GM12873 (cell line): Measurements from ENCODE around the gene ARFGEF3.

Experiments used
- TF ChIP-seq, protein P1 (sequence below): IDR thresholded peaks from 2 replicates; pipeline ENCODE4 v1.5.1; 2012; ENCODE audit warnings: low read depth, mild to moderate bottlenecking, moderate library complexity, low read length, control low read depth; ENCODE audit not compliant: insufficient read depth; ENCODE audit errors: missing control alignments

The ARFGEF3 gene

DNA sequence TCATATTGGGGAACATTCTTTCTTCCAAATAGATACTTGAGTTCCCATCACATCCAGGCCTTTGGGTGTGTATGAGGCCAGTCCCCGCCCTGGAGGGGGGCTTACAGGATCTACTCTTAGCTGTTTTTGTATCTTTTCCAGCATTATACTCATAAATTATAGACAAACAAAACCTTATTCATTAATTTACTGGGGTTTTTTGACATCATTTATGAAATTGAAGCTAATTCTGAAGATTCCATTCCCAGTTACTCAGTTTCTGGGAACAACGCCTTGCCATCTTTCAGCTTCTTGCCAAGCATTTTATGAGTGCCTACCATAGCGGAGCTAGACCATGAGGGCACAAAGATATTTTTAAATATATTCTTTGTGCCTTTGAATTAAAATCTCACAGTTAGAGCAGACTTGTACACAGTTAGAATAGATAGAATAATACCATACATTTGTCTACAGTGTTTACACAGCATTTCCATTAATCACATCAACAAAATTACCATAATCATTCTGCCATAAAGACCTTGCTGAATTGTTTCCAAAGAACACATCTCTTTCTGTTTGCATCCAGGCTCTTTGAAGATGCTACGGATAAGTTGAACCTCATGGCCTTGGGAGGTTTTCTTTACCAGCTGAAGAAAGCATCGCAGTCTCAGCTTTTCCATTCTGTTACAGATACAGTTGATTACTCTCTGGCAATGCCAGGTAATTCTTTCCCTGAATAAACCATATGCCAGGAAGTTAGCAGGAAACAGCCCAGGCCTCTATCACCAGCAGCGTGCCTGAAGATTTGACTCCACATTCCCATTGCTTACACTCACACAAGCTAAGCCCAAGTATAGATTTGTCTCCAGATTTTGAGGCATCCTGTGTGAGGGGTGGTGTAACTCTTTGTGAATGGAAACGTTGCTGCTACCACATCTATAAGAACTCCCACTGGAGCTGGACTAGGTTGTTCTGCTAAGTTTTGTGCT lies 132.0 kb downstream of the ARFGEF3 start:
- TF ChIP-seq, protein P1, sequence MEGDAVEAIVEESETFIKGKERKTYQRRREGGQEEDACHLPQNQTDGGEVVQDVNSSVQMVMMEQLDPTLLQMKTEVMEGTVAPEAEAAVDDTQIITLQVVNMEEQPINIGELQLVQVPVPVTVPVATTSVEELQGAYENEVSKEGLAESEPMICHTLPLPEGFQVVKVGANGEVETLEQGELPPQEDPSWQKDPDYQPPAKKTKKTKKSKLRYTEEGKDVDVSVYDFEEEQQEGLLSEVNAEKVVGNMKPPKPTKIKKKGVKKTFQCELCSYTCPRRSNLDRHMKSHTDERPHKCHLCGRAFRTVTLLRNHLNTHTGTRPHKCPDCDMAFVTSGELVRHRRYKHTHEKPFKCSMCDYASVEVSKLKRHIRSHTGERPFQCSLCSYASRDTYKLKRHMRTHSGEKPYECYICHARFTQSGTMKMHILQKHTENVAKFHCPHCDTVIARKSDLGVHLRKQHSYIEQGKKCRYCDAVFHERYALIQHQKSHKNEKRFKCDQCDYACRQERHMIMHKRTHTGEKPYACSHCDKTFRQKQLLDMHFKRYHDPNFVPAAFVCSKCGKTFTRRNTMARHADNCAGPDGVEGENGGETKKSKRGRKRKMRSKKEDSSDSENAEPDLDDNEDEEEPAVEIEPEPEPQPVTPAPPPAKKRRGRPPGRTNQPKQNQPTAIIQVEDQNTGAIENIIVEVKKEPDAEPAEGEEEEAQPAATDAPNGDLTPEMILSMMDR, result no peak

DNA sequence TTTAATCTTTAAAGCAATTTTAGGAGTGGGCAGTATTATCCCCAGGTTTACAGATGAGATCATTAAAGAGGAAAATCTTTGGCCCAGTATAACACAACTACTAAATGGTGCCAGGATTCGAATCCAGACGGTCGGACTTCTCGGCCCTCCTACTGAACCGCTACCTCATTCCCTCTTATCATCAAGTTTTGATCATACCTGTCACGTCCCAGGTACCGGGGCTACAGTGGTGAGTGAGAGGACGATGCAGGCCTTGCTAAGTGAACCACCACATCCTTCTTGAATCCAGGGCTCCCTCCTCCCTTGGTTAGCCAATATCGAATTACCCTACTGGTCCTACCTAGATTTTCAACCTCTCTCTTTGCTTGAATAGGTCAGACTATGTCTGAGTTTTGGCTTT lies 134.6 kb downstream of the ARFGEF3 start:
- TF ChIP-seq, protein P1, result no peak

DNA sequence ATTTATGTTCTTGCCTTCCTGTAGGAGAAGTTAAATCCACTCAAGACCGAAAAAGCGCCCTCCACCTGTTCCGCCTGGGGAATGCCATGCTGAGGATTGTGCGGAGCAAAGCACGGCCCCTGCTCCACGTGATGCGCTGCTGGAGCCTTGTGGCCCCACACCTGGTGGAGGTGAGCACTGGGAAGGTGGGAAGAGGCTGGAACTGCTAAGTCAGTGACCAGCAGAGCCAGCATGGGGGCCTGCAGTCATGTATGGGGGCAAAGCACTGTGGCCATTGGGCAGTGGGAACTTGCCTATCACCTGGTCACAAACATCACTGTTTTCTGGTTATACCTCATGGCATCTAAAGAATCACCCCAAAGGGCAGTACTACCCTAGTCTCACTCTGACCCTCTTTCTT lies 135.0 kb downstream of the ARFGEF3 start:
- TF ChIP-seq, protein P1, result no peak

DNA sequence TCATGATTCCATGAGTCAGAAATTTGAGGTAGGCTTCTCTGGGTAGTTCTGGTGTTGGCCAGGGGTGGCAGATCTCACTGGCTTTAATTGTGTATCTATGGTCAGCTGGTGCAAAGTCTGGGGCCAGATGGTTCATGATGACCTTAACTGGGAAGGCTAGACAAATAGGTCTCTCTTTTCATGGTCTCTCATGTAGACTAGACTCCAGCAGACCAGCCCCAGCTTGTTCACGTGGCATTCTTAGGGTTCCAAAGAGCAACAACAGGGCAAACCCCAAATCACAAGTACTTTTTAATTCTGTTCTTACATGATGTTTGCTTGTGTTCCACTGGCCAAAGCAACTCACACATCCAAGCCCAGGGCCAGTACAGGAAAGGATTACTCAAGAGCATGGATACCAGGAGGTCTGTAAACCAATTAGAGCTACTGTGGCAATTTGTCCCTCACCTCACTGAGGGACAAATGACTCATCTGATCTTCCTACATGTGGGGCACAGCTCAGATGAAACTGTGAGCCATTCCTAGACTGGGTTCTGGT lies 136.1 kb downstream of the ARFGEF3 start:
- TF ChIP-seq, protein P1, result no peak

DNA sequence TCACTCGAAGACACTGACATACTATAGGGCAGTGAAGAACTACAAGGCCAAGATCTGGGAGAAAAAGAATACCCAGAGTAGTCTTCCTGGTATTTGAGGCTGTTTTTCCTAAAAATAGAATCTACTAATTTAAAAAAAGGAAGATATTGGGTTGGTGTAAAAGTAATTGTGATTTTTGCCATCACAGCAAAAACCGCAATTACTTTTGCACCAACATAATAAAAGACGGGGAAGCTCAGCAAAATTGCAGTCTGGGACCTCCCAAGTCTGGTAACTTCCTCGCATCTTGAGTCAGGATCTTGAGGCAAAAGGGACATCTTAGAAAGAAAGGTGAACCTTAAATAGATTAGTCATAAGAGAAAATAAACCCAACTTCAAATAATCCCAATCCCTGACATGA lies 138.7 kb downstream of the ARFGEF3 start:
- TF ChIP-seq, protein P1, result no peak

DNA sequence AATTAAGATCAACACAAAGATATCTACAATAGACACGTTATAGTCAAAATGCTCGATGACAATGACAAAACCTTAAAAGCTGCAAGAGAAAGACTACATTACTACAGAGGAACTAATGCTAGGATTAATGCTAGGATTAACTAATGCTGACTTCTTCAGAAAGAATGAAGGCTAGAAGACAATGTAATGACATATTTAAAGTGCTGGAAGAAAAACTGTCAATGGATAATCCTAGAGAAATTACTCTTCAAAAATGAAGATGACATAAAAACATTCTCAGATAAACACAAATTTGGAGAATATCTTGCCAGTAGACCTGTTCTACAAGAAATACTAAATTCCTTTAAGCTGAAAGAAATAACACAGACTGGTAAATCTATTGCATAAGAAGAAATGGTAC lies 140.8 kb downstream of the ARFGEF3 start:
- TF ChIP-seq, protein P1, result no peak

DNA sequence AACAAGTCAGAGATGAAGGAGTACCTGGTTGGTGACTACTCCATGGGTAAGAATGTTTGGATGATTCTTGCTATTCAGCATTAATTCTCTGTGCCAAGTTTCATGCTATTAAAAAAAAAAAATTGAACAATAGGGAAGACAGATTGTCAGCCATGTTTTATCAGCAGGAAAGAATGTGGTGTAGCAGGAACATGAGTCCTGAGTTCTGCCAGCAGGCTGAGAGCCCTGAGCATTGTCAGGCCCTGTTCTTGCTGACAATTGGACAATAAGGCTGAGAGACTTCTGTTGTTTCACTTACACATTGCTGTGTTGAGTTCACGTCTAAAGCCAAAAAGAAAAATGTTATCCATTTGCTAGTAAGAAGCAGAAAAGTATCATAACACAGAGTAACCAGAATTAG lies 145.6 kb downstream of the ARFGEF3 start:
- TF ChIP-seq, protein P1, result no peak
